Measurements from ENCODE around the gene NTRK2. TPM values are rescaled to one million over a fixed set of nuclear protein-coding genes. Genes with fewer than 3 reads are reported as not detected.

Gene NTRK2
- total RNA-seq, 2 experiments from 2014 or later: 0.12 to 2.9 TPM

- no peak for DNase-seq
- no peak overlapping the region for H3K4me3 Mint-ChIP-seq
- no peak for ATAC-seq
- H3K4me1 Mint-ChIP-seq: peaks cover 2% of the 10 kb centered on the region
- no peaks in the 10 kb centered on the region for H3K9me3 Mint-ChIP-seq (ENCODE audit: low read depth)
- no peak overlapping the region for H3K27ac Mint-ChIP-seq
- H3K27me3 Mint-ChIP-seq: peaks cover 2% of the 10 kb centered on the region
- CTCF ChIA-PET: no interaction called here
- no peaks in the 10 kb centered on the region for H3K36me3 Mint-ChIP-seq
These were observed 229.8 kb downstream of the NTRK2 start for GRCh38 chr9:84899326-84899725.

DNA sequence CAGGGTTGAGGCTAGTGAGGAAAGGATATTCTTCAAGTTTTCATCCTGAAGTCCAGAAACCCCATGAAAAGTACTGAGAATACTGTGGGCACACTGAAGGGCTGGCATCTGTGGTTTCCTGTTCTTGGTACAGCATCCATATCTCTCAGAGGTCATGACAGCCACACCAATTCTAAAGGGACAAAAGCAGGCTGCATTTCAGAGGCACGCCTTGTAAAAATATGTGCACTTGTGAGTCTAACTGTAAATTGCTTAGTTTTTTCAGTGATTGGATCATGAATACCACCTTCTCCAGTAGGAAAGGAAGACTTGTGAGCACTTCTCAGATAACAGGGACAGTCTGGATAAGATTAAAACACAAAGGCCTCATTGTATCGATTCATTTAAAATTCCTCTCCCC lies 230.9 kb downstream of the NTRK2 start:
- DNase-seq: no peak
- Mint-ChIP-seq H3K27ac (no peak overlapping the region), H3K27me3 (peaks cover 2% of the 10 kb centered on the region), H3K36me3 (no peaks in the 10 kb centered on the region), H3K4me3 (no peak overlapping the region), H3K4me1 (peaks cover 2% of the 10 kb centered on the region), H3K9me3 (ENCODE audit: low read depth) (no peaks in the 10 kb centered on the region)
- CTCF ChIA-PET: no interaction called here
- ATAC-seq: no peak

DNA sequence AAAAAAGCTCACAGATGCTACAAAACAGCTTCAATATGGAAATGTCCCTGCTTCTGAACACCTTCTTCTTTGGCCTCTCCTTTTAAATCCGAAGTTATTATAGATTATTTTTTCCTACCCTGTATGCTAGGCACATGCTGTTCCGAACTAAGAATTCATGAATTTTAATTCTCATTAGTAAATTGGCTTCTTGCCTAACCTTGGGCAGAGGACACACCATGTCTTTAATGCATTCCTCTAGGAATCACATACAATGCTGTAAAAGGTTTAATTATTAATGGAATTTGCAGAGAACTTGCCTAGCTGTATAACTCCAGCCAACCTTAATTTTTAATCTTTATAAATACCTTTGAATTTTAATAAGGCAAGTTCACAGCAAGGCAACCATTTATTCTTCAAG lies 234.4 kb downstream of the NTRK2 start:
- H3K27ac Mint-ChIP-seq: no peak overlapping the region
- CTCF ChIA-PET: interaction anchor here (0.6 kb wide), 1 partner anchor 323 kb away, joined by 3 read pairs; no protein-coding TSS in a partner anchor
- no peaks in the 10 kb centered on the region for H3K9me3 Mint-ChIP-seq (ENCODE audit: low read depth)
- no peaks in the 10 kb centered on the region for H3K36me3 Mint-ChIP-seq
- H3K4me1 Mint-ChIP-seq: peaks cover 2% of the 10 kb centered on the region
- no peak overlapping the region for H3K4me3 Mint-ChIP-seq
- ATAC-seq: no peak
- peaks cover 7% of the 10 kb centered on the region for H3K27me3 Mint-ChIP-seq
- no peak for DNase-seq

DNA sequence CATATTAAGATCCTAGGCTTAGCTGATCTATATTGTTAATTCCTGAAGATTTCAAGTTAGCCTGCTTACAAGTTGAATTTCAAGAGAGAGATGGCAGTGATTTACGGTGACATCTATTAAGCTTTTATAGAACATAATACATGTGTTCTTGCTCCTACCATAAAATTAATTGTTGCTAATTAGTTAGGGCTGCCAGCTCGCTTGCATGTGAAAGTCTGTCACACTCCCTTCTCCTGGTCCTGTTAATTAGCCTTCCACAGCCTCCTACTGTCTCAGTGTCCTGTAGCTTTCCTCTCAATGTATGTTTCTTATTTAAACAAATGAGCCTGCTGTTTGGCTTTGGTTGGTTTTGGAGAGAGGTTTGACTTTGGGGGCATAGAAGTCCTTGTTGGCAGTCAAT lies 247.2 kb downstream of the NTRK2 start:
- no peaks in the 10 kb centered on the region for H3K36me3 Mint-ChIP-seq
- no peaks in the 10 kb centered on the region for H3K27me3 Mint-ChIP-seq
- H3K4me3 Mint-ChIP-seq: no peak overlapping the region
- no peak overlapping the region for H3K27ac Mint-ChIP-seq
- H3K9me3 Mint-ChIP-seq (ENCODE audit: low read depth): no peaks in the 10 kb centered on the region
- no peaks in the 10 kb centered on the region for H3K4me1 Mint-ChIP-seq
- CTCF ChIA-PET: no interaction called here
- ATAC-seq (no peak), DNase-seq (no peak)

- H3K4me3 Mint-ChIP-seq: no peak overlapping the region
- no peak for ATAC-seq
- no peaks in the 10 kb centered on the region for H3K9me3 Mint-ChIP-seq (ENCODE audit: low read depth)
- no peaks in the 10 kb centered on the region for H3K27me3 Mint-ChIP-seq
- H3K36me3 Mint-ChIP-seq: no peaks in the 10 kb centered on the region
- no peak for DNase-seq
- H3K27ac Mint-ChIP-seq: no peak overlapping the region
- CTCF ChIA-PET: no interaction called here
- H3K4me1 Mint-ChIP-seq: no peaks in the 10 kb centered on the region
These were observed 248.0 kb downstream of the NTRK2 start for GRCh38 chr9:84917366-84918070.

GRCh38 chr9:84919440-84919839 lies 249.9 kb downstream of the NTRK2 start:
- CTCF ChIA-PET: no interaction called here
- H3K36me3 Mint-ChIP-seq: no peaks in the 10 kb centered on the region
- no peaks in the 10 kb centered on the region for H3K27me3 Mint-ChIP-seq
- no peak for ATAC-seq
- H3K4me3 Mint-ChIP-seq: no peak overlapping the region
- H3K4me1 Mint-ChIP-seq: no peaks in the 10 kb centered on the region
- DNase-seq: no peak
- H3K27ac Mint-ChIP-seq: no peak overlapping the region
- no peaks in the 10 kb centered on the region for H3K9me3 Mint-ChIP-seq (ENCODE audit: low read depth)

DNA sequence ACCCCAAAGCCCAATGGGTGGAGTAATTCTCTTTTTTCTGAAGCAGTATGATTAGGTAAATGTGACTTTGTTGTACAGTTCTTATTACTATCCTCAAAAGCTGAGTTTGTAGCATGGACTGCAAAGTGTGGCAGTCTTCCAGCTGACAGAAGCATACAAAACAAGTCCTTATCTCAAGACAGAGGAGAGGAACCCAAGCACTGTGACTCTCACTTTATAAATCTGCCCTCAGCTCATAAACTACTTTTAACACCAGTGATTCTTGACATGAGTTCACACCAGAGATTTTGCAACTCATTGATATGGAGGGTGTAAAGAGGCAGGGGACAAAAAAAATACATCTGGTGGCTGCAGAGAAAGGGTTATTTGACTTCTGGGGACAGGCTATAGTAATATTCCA lies 251.6 kb downstream of the NTRK2 start:
- H3K27ac Mint-ChIP-seq: no peak overlapping the region
- CTCF ChIA-PET: no interaction called here
- ATAC-seq (no peak), DNase-seq (no peak)
- no peaks in the 10 kb centered on the region for H3K36me3 Mint-ChIP-seq
- no peaks in the 10 kb centered on the region for H3K4me1 Mint-ChIP-seq
- no peaks in the 10 kb centered on the region for H3K27me3 Mint-ChIP-seq
- H3K4me3 Mint-ChIP-seq: no peak overlapping the region
- no peaks in the 10 kb centered on the region for H3K9me3 Mint-ChIP-seq (ENCODE audit: low read depth)

- Mint-ChIP-seq H3K27ac (no peak overlapping the region), H3K4me1 (no peaks in the 10 kb centered on the region), H3K36me3 (no peaks in the 10 kb centered on the region), H3K4me3 (no peak overlapping the region), H3K27me3 (no peaks in the 10 kb centered on the region), H3K9me3 (ENCODE audit: low read depth) (no peaks in the 10 kb centered on the region)
- CTCF ChIA-PET: no interaction called here
- DNase-seq (no peak), ATAC-seq (no peak)
These were observed 252.5 kb downstream of the NTRK2 start for GRCh38 chr9:84922051-84922450.

DNA sequence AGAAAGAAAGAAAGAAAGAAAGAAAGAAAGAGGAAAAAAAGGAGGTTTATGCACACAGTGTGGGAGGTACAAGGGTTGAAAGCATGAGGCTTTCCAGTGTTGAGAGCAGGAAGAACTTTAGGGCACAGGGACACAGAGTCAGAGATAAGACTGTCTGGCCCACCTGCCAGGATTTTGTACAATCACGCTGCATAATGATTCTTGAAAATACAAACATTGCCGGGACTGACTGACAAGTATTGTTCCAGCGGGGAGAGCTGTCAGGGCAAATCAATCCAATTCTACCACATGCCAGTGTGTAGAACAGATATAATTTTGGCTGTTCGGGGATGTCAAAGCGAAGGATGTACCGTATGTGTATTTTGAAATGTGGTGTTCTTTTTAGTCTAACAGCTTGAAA lies 254.7 kb downstream of the NTRK2 start:
- Mint-ChIP-seq H3K9me3 (ENCODE audit: low read depth) (no peaks in the 10 kb centered on the region), H3K4me3 (no peak overlapping the region), H3K36me3 (no peaks in the 10 kb centered on the region), H3K4me1 (no peaks in the 10 kb centered on the region), H3K27me3 (no peaks in the 10 kb centered on the region), H3K27ac (no peak overlapping the region)
- no peak for ATAC-seq
- no peak for DNase-seq
- CTCF ChIA-PET: no interaction called here

DNA sequence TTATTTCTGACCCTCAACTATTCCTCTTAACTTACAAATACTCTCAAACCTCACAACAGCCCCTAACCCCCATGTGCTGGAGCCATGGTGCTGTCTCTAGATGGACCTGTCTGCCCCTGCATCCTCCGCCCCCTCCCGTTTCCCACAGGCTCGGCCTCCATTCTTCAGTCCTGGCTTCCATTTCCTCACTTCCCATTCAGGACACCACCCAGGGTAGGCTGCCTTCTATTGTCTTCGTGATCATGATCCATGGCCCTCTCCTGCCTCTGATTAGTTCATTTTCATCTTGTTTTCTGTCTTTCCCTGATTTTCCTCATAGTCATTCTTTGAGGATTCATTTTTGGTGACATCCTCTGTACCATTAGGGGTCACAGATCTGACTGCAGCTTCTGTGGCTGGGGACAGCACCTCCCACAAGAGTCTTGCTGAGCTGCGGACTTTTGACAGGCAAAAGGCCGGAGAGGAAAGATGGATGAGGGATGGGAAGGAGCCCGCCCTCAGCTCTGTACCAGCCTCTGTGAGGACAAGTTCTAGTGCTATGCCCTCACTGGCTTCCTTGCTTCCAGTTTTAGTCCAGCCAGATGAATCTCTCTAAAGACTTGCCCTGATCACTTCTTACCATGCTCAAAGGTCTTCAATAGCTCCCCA lies 255.8 kb downstream of the NTRK2 start:
- CTCF ChIA-PET: no interaction called here
- H3K9me3 Mint-ChIP-seq (ENCODE audit: low read depth): no peaks in the 10 kb centered on the region
- no peak for DNase-seq
- no peaks in the 10 kb centered on the region for H3K27me3 Mint-ChIP-seq
- H3K4me1 Mint-ChIP-seq: no peaks in the 10 kb centered on the region
- H3K27ac Mint-ChIP-seq: no peak overlapping the region
- ATAC-seq: no peak
- H3K4me3 Mint-ChIP-seq: no peak overlapping the region
- H3K36me3 Mint-ChIP-seq: no peaks in the 10 kb centered on the region

GRCh38 chr9:84926793-84927192 lies 257.3 kb downstream of the NTRK2 start:
- Mint-ChIP-seq H3K9me3 (ENCODE audit: low read depth) (no peaks in the 10 kb centered on the region), H3K4me3 (no peak overlapping the region), H3K27ac (no peak overlapping the region), H3K4me1 (no peaks in the 10 kb centered on the region), H3K27me3 (no peaks in the 10 kb centered on the region), H3K36me3 (no peaks in the 10 kb centered on the region)
- DNase-seq: no peak
- CTCF ChIA-PET: no interaction called here
- no peak for ATAC-seq

DNA sequence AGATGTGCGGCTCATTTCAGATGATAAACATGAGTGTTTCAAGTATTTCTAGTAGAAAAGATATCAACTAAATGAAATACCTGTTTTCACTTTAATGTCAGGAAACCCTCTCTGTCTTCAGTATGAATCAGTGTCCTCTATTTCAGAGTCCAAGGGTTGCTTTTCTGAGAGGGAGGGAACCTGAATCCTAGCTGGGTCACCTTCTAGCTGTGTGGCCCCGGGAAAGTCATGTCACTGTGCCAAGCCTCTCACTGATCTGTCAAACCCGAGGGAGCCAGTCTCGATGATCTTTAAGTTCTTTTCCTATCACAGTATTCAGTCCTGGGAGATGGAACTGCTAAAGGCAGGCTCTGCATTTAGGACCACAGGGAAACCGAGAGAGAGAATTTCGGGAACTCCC lies 258.9 kb downstream of the NTRK2 start:
- no peaks in the 10 kb centered on the region for H3K36me3 Mint-ChIP-seq
- no peak overlapping the region for H3K4me3 Mint-ChIP-seq
- CTCF ChIA-PET: no interaction called here
- H3K27me3 Mint-ChIP-seq: no peaks in the 10 kb centered on the region
- no peaks in the 10 kb centered on the region for H3K4me1 Mint-ChIP-seq
- no peaks in the 10 kb centered on the region for H3K9me3 Mint-ChIP-seq (ENCODE audit: low read depth)
- H3K27ac Mint-ChIP-seq: no peak overlapping the region
- ATAC-seq: no peak
- no peak for DNase-seq

DNA sequence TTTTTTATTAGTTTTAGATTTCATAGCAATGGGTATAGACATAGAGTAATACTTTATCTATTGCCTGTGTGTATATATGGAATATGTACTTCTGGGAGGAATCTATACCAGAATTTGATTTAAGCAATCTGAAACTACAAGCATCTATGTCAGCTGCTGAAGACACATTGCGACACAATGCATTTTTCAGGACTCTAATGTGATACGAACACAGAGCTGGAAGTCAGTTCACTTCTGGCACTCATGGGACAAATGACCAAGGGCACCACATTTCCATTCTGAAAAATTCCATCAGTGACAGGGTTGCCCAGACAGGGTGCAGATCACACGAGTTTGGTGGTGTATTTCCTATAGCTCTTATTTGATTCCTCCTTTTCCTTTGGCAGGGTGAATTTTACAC lies 259.5 kb downstream of the NTRK2 start:
- no peaks in the 10 kb centered on the region for H3K36me3 Mint-ChIP-seq
- no peaks in the 10 kb centered on the region for H3K9me3 Mint-ChIP-seq (ENCODE audit: low read depth)
- no peaks in the 10 kb centered on the region for H3K4me1 Mint-ChIP-seq
- no peak overlapping the region for H3K27ac Mint-ChIP-seq
- CTCF ChIA-PET: no interaction called here
- ATAC-seq (no peak), DNase-seq (no peak)
- H3K27me3 Mint-ChIP-seq: no peaks in the 10 kb centered on the region
- H3K4me3 Mint-ChIP-seq: no peak overlapping the region

DNA sequence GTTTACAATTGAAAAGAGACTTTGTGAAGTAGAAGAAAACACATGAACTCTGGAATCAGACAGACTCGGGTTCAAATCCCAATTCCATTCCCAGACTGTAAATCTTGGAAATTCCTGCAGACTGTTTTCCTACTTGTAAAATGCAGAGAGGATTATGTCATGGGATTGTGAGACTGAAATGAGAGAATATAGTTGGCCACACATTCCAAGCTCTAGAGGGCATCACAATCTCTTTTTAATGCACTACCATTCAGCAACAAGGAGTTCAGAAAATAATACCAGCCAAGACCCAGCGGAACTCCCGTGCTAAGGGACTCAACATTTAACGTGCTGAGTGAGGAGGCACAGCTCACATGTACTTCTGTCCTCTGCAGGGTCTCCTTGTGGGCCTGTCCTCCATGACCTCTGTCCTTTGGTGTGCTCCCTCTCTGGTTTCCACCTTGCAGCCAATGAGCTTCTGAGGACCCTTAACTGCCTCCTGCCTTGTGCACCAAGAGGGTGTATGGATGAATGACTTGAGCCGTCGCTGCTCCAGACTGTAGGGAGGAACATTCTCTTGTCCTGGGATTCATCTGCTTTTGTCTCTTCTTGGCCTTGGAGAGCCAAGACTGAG lies 263.5 kb downstream of the NTRK2 start:
- Mint-ChIP-seq H3K27me3 (no peaks in the 10 kb centered on the region), H3K4me1 (no peaks in the 10 kb centered on the region), H3K4me3 (no peak overlapping the region), H3K36me3 (no peaks in the 10 kb centered on the region), H3K27ac (no peak overlapping the region), H3K9me3 (ENCODE audit: low read depth) (no peaks in the 10 kb centered on the region)
- DNase-seq: no peak
- CTCF ChIA-PET: no interaction called here
- no peak for ATAC-seq

Data from activated CD8-positive, alpha-beta memory T cell treated with anti-CD3 and anti-CD28 coated beads, Interleukin-2, amount 10 ng/mL, durations not matched to agents 7 days and 5 days (primary cell).